Panc1 (cell line): ENCODE results near the gene PARD6G.

Experiments used
- POLR2AphosphoS5 ChIP-seq: IDR thresholded peaks from 2 replicates; pipeline ENCODE4 v1.6.1; 2012; ENCODE audit warnings: mild to moderate bottlenecking, low read depth, low read length, moderate library complexity
- REST ChIP-seq, 2 experiments: IDR thresholded peaks; 2 replicates each; pipeline ENCODE4 v1.6.1; 2011 to 2012; ENCODE audit warnings: low read depth in 2 of 2, control low read depth in 1 of 2, low read length in 1 of 2, mild to moderate bottlenecking in 1 of 2, moderate library complexity in 1 of 2; ENCODE audit not compliant: insufficient read depth in 1 of 2
- TF ChIP-seq, protein P1 (sequence below): fragments of 450-650 bp; IDR thresholded peaks from 2 replicates; pipeline ENCODE4 v1.5.1; 2017; ENCODE audit warnings: mild to moderate bottlenecking

DNA sequence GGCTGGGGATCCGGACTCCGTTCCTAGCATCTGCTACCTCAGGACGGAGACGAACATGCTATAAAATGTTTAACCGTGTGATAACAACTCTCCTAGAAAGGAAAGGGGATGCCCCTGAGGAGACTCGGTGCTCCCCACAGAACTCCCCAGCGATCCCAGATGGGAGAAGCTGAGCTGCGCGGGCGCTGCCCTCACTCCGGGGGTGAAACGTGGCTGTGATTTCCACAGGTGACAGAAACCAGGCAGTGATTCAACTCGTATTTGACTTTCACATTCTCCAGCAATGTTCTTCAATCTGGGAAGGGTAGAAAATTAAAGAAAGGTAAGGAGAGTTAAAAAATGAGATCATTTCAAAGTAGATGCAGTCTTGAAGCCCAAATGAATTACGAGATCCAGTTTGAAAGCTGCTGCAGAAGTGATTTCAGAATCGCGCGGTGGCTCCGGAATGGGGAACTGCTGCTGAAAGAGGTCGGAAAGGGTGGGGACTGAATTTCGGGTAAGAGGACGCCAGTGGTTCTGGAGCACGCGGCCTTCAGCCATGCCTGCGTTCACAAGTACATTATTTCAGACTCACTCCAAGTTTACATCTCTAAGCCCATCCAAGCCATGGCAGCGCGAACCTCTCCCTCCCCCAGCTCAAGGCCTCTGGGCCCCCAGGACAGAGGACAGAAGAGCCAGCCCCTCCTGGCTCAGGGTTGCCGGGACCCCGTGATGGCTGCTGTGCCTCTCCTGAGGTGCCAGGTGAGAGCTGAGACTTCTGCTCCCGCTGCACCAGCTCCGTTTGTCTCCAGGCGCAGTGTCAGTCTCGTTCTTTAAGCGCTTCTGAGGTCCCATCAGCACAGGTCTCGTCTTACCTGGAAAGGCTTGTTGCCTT lies 98.8 kb downstream of the PARD6G start:
- TF ChIP-seq, protein P1, sequence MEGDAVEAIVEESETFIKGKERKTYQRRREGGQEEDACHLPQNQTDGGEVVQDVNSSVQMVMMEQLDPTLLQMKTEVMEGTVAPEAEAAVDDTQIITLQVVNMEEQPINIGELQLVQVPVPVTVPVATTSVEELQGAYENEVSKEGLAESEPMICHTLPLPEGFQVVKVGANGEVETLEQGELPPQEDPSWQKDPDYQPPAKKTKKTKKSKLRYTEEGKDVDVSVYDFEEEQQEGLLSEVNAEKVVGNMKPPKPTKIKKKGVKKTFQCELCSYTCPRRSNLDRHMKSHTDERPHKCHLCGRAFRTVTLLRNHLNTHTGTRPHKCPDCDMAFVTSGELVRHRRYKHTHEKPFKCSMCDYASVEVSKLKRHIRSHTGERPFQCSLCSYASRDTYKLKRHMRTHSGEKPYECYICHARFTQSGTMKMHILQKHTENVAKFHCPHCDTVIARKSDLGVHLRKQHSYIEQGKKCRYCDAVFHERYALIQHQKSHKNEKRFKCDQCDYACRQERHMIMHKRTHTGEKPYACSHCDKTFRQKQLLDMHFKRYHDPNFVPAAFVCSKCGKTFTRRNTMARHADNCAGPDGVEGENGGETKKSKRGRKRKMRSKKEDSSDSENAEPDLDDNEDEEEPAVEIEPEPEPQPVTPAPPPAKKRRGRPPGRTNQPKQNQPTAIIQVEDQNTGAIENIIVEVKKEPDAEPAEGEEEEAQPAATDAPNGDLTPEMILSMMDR: no peak
- no peak for TF ChIP-seq POLR2AphosphoS5
- no peak for TF ChIP-seq REST (IDR thresholded peaks at IDR 0.05; ENCODE audit: insufficient read depth in 1 of 2, low read depth in 2 of 2, low read length in 1 of 2)
